Transverse colon (tissue), 3 donors: ENCODE measurements around the gene MINDY3.

Experiments
- CTCF ChIP-seq, 5 experiments: fragments of 200-600 bp in 3 of 5; fragments of 450-650 bp in 2 of 5; sonication (generic) in 3 of 5; IDR thresholded peaks; 1 replicate in 2 of 5; 2 replicates in 3 of 5; pipeline ENCODE4 v1.5.1; 2016 to 2017; ENCODE audit warnings: antibody characterized with exemption in 5 of 5, inconsistent platforms in 3 of 5, mild to moderate bottlenecking in 2 of 5, moderate library complexity in 1 of 5
- POLR2A ChIP-seq: fragments of 450-650 bp; IDR thresholded peaks from one replicate; pipeline ENCODE4 v1.6.1; 2016; ENCODE audit warnings: antibody characterized with exemption, mild to moderate bottlenecking, moderate library complexity

- no peak for TF ChIP-seq CTCF (IDR thresholded peaks at IDR 0.05)
- no peak for TF ChIP-seq POLR2A
Observed at GRCh38 chr10:15859509-15859905, 800 bp downstream of the MINDY3 start.
